NCI-H1436 treated with DMSO at 0.1 percent for 48 hours (cell line): ENCODE measurements around the gene CELSR1.
A peak's percentile ranks its signal among the peaks of the same experiment; 100 is the strongest.

Source experiments
- DNase-seq: peaks from one replicate; lab custom pipeline; 2025; lab: John Stamatoyannopoulos, UW

CELSR1 gene

DNA sequence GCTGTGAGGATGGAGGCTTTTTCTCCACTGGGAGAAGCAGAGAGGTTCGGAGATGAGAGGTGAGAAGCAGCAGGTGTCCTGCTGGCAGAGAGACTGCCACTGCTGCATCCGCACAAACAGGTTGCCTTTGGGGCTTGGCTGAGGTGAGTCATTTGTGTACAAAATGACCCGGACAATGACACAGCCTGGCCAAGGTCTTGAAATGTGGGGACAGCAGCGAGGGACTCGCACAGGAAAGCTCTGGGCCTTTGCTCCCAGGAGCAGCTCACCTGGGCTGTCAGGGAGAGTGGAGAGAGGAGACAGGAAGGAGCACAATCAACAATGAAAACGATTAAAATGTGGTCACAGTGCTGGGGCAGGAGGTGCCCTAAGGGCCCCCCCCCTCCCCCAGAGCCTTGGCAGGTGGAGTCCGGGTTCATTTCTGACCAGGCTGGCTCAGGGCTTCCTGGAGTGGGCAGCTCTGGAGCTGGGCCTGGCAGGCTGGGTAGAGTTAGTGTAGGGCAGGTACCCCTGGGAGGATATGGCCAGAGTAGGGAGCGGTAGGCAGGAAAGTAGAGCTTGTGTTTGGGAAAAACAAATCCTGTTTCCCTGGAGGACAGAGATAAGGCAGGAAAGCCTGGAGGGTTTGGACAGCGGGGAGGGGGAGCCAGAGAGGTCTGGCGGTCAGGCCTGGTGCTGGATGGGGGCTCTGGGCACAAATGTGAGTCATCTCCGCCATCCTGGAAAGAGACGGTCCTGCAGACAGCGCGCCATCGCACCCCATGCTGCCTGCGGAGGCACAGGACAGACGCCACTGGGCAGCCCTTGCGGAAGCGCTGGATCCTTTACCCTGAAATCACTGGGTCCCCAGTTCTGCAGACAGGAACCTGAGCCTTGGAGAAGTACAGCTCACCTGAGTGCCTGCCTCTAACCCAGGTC, 37.8 kb upstream of the CELSR1 start:
- no peak for DNase-seq

GRCh38 chr22:46574438-46574992, 37.1 kb upstream of the CELSR1 start:
- no peak for DNase-seq

GRCh38 chr22:46573781-46574437, 36.5 kb upstream of the CELSR1 start:
- DNase-seq: no peak

GRCh38 chr22:46572911-46573780, 35.7 kb upstream of the CELSR1 start:
- no peak for DNase-seq

GRCh38 chr22:46571642-46572250, 34.3 kb upstream of the CELSR1 start:
- no peak for DNase-seq

DNA sequence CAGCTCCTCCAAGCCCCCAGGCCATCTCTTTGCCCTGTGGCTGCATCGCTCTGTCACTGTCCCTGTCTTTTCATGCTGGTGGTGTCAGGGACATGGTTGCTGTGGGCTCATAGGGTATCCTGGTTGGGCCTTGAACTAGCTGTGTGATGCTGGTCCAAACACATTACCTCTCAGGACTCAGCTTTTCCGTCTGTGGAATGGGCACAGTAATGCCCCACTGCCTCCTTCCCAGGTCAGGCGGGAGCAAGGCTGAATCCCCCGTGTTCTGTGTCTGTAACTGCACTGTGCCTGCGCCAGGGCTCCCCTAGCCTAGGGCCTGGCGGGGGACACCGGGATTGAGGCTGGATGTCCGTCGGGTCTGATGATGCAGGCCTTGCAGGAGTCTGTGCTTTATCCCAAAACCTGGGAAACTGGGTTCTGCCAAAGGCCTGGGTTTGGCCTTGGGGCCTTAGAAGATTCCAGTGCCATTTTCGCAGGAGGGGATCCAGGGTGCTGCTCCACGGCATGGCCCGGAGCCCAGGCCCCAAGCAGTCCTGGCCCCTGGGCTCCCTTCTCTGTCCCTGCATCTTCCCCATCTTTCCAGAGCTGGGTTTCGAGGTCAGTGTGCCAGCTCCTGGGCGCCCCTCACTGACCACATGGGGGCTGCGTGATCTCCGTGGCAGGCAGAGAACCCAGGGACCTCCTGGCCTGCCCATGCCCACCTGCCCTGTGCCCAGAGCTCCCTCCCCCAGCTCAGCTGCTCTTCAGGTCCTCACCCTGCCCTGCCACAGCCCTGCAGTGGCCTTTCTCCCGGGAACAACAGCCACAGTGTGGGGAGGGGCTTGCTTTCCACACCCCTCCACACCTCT, 32.7 kb upstream of the CELSR1 start:
- no peak for DNase-seq

DNA sequence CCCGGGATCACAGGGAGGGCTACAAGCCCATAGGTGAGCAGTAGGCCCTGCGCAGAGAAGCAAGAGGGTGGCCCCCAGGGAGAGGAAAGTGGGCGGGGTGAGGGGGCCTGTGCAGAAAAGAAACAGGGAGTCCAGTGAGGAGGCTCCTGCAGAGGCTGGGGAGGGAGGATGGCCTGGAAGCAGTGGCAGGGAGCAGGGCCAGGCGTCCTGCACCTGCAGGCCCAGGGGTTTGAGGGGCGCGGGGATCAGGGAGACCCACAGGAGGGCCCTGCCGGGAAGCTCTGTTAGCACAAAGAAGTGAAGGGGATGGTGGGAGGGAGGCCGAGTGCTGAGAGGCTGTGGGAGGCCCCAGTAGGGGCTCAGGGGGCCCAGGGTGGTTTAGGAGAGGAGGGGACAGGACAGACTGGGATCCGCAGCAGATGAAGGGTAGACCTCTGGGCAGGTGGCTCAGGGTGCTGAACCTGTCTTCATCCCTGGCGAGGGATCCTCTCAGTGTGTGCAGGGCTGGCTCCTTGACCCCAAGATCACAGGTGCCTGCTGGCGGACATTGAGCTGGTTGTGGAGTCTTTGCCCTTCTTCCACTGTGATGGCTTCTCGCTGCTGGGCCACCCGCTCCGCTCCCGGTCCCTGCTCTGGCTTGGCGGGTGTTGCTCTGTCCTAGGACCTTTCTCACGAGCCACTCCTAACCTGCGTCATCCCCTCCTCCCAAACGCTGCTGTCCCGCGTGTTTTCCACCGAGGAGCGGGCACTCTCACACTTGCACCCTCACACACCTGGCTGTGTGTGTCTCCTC, 31.8 kb upstream of the CELSR1 start:
- no peak for DNase-seq

- DNase-seq: no peak
These were observed 30.8 kb upstream of the CELSR1 start for GRCh38 chr22:46568102-46568809.

- DNase-seq: no peak
These were observed 30.1 kb upstream of the CELSR1 start for GRCh38 chr22:46567471-46567870.

DNA sequence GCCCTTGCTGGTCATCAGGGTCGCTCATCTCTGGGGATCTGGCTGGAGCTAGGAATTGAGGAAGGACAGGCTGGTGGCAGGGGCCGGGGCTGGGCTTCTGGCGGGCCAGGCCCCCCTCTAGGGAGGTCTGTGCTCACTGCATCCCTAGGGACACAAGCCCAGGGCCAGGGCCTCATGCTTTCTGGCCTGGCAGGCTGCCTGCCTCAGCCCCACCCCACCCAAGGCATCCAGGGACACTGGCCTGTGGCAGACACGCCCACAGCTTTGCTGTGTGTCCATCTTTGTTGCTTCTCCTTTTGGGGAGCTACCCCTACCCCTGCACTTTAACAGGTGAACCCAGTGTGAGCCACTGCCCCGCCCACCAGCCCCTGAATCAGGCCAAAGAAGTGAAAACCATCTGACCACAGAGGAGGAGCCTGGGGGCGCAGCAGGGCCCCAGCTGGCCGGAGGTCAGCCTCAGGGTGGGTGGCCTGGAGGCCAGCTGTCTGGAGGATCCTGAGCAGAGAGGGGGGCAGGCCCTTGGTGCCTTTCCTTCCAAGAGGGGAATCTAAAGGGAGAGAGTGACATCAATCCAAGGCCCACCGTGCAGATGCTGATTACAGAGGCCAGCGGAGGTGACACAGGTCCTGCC, 26.8 kb upstream of the CELSR1 start:
- no peak for DNase-seq

- peak; percentile 83 for DNase-seq
These were observed 26.1 kb upstream of the CELSR1 start for GRCh38 chr22:46563381-46564083.

DNA sequence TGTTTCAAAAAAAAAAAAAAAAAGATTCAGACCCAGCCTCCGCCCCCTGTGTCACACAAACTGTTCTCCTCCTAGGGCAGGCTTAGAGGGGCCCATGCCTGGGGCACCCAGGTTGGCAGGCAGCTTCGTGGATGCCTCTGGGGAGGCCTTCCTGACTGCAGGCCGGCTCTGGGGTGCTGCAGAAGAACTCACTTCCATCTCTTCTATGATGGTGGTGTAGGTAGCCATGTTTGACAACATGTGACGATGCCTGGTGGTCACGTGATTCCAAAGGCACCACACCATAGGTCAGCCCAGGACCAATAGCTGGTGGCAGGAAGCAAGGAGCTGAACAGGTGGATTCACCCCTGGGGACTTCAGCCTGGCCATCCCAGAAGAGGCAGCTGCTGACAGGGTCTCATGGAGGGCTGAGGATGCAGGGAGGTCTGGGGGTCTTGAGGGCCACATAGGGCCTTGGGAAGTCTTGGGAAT, 24.1 kb upstream of the CELSR1 start:
- DNase-seq: no peak

GRCh38 chr22:46560696-46561295, 23.4 kb upstream of the CELSR1 start:
- DNase-seq: no peak

GRCh38 chr22:46557736-46558480, 20.5 kb upstream of the CELSR1 start:
- no peak for DNase-seq

GRCh38 chr22:46556775-46557174, 19.4 kb upstream of the CELSR1 start:
- no peak for DNase-seq

DNA sequence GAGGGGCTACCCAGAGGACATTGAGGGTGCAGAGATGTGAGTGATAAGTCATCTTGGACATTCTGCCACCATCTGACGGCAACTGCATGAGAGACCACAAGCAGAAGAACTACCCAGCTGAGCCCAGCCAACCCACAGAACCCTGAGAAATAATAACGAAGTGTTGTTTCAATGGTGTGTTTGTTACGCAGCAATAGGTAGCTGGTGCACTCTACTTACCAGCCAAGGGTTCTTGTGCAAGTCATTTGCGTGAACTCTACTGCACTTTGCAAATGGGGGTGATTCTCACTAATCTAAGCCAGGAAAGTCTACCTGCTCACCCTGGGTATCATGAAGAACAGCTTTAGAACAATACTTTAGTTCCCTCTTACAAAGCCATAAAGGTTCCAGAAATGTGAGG, 15.8 kb upstream of the CELSR1 start:
- DNase-seq: no peak

GRCh38 chr22:46551996-46552395, 14.6 kb upstream of the CELSR1 start:
- no peak for DNase-seq
